GM10248 (cell line): ENCODE results near the gene SSBP2.

ENCODE experiments used
- CTCF ChIA-PET: fragments of 300-600 bp; sonication (Branson Sonifier 250); formaldehyde crosslinking; extraction: SDS; loops from one replicate; lab custom pipeline; 2021; ENCODE audit warnings: antibody characterized with exemption; lab: Yijun Ruan, JAX
- POLR2A ChIA-PET: fragments of 350-650 bp; sonication (Branson Sonifier 250); formaldehyde crosslinking; extraction: SDS; loops from one replicate; lab custom pipeline; 2020; ENCODE audit warnings: antibody characterized with exemption; lab: Yijun Ruan, JAX
- DNase-seq: peaks from one replicate; pipeline ENCODE4 v3.0.0; 2012; ENCODE audit errors: extremely low spot score
- TF ChIP-seq, protein P1 (sequence below): IDR thresholded peaks from 2 replicates; pipeline ENCODE4 v1.5.1; 2012; ENCODE audit warnings: mild to moderate bottlenecking, low read depth; ENCODE audit errors: extremely low read depth, missing control alignments, control extremely low read depth

Gene SSBP2

DNA sequence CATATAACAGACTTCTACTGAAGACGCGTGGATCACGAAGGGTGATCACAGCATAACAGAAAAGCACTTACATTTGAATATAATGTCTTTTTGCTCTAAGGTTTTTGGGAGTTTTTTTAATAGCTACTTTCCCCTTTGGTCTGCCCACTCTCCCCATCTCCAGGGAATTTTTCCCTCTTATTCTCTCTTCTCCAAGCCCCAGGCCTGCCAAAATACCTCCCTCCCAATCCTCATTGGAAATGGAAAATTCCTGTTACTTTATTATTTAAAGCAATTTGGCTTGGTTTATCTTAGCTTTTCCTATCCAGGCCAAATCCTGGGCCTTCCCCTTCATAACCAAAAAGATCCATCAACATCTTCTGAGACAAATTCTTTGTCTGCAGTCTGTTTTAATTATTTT, 22.3 kb upstream of the SSBP2 start:
- CTCF ChIA-PET: interaction anchor here (1.1 to 2.8 kb wide), 5 partner anchors 9 to 21 kb away, joined by 3 to 12 read pairs (median 4); no protein-coding TSS in a partner anchor
- DNase-seq: no peak
- TF ChIP-seq, protein P1, sequence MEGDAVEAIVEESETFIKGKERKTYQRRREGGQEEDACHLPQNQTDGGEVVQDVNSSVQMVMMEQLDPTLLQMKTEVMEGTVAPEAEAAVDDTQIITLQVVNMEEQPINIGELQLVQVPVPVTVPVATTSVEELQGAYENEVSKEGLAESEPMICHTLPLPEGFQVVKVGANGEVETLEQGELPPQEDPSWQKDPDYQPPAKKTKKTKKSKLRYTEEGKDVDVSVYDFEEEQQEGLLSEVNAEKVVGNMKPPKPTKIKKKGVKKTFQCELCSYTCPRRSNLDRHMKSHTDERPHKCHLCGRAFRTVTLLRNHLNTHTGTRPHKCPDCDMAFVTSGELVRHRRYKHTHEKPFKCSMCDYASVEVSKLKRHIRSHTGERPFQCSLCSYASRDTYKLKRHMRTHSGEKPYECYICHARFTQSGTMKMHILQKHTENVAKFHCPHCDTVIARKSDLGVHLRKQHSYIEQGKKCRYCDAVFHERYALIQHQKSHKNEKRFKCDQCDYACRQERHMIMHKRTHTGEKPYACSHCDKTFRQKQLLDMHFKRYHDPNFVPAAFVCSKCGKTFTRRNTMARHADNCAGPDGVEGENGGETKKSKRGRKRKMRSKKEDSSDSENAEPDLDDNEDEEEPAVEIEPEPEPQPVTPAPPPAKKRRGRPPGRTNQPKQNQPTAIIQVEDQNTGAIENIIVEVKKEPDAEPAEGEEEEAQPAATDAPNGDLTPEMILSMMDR: no peak
- POLR2A ChIA-PET: no interaction called here

- DNase-seq: no peak
- CTCF ChIA-PET: interaction anchor here (1.1 to 2.8 kb wide), 4 partner anchors 9 to 22 kb away, joined by 3 to 12 read pairs (median 4); no protein-coding TSS in a partner anchor
- TF ChIP-seq, protein P1: no peak
- POLR2A ChIA-PET: no interaction called here
Observed at GRCh38 chr5:81772488-81772887, 21.6 kb upstream of the SSBP2 start.

DNA sequence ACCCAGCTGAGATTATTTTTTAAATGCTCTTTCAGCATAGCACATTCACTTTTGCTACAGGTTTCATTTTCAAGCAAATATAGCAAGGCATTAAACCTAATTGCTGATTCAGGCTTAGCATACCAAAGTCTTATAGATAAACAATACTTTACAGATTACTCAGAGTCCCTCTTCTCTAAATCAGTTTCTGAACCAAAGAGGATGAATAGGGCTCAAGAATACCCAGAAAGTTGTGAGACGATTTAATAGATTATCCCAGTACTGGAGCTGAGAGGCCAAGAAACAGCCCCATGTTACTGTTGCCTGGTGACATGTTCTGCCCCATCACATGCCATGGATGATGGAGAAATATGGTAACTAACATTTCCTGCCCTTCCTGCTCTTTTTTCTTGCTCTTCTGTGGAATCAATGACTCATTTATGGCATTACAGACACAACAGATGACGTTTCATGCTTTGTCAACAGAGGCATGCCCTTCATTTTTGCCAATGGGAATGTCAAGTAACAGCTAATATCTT, 18.1 kb upstream of the SSBP2 start:
- POLR2A ChIA-PET: no interaction called here
- DNase-seq: no peak
- TF ChIP-seq, protein P1: no peak
- CTCF ChIA-PET: interaction anchor here (0.9 kb wide), 1 partner anchor 11 kb away, joined by 4 read pairs; no protein-coding TSS in a partner anchor

GRCh38 chr5:81767938-81768337, 17.0 kb upstream of the SSBP2 start:
- CTCF ChIA-PET: interaction anchor here (2.3 kb wide), 1 partner anchor 11 kb away, joined by 10 read pairs; no protein-coding TSS in a partner anchor
- POLR2A ChIA-PET: no interaction called here
- TF ChIP-seq, protein P1: no peak
- DNase-seq: no peak

DNA sequence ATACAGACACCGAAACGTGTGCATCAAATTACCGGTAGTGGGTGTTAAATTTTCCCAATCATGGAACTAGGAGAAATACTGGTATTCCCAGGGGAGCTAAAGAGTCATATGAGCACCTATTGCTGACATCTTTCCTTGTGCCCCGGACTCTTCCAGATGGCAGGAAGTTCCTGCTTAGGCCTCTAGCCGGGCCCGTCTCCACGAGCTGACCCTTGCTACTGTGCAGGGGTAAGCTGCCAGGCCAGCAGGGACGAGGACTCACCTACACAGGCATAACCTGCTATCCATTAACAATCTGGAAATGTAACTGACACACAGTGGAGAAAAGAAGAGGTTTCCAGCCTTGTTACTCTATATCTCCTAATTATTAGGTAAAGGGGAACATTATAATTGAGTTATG, 16.2 kb upstream of the SSBP2 start:
- POLR2A ChIA-PET: no interaction called here
- TF ChIP-seq, protein P1: no peak
- CTCF ChIA-PET: interaction anchor here (1.8 to 2.3 kb wide), 2 partner anchors 11 to 18 kb away, joined by 7 to 10 read pairs; no protein-coding TSS in a partner anchor
- DNase-seq: no peak

DNA sequence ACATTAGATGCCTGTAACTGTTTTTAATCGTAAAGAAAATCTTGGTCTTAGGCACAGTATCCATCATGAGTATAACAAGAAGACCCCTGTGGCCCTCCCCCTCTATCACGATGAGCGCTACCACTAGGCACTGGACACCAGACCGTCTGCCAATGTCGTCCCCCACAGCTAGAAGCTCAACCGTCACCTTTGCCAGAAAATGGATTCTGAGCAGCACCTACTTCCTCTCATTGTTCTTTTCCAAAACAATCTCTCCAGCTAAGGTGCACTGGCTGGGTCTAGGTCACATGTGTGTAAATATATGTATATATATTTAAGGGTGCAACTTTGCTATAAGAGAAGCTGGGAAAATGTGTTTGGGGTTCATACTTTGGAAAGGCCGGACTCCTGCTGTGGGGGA, 15.7 kb upstream of the SSBP2 start:
- ChIA-PET CTCF (interaction anchor here (1.0 to 2.3 kb wide), 3 partner anchors 12 to 85 kb away, joined by 3 to 10 read pairs (median 7); no protein-coding TSS in a partner anchor), POLR2A (no interaction called here)
- DNase-seq: no peak
- TF ChIP-seq, protein P1: no peak
